Right kidney (tissue), 1 donor: ENCODE measurements around the gene GNA15.
"Not testable (repeated sequence)": the region's sequence is repeated elsewhere in the genome, so short reads cannot be mapped to it uniquely, and the experiment has no call there.

ENCODE experiments used
- DNase-seq: peaks from one replicate; pipeline ENCODE4 v3.0.0-alpha.2; 2016

Gene GNA15

DNA sequence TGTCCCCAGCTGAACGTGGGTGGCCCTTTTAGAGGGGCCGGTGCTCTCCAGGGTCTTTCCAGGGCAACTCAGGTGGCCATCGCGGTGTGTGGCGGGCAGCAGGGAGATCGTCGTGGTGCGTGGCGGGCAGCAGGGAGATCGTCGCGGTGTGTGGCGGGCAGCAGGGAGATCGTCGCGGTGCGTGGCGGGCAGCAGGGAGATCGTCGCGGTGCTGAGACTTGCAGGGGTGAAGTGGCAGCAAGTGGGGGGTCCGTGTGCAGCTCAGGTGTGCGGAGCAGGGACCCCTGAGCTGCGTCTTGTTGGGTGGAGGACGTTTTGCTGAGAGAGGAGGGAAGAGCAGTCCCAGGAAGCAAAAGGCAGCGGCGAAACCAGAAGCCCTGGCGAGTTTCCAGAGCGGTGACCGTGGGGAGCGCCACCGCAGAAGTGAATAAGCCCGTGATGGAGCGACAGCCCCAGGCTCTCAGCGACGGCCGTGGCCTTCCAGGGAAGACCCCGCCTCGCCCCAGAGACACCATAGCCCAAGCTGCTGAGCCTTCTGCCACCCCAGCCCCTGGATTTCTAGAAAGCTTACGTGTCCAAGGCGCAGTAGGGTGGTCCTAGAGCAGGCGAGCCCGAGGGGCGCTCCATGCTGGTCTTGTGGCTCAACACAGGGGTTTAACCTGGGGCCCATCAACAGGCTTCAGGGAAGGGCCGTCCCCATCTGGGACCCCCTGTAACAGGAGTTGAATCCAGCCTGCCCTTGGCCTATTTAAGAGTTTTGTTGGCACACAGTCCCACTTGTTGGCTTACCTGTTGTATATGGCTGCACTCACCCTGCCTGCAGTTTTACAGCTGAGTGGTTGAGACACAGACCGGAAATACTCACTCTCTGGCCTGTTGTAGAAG is 55.3 kb downstream of the GNA15 start:
- DNase-seq: no peak

- not testable (repeated sequence) for DNase-seq
Observed at GRCh38 chr19:3191806-3192104, 55.9 kb downstream of the GNA15 start.

DNA sequence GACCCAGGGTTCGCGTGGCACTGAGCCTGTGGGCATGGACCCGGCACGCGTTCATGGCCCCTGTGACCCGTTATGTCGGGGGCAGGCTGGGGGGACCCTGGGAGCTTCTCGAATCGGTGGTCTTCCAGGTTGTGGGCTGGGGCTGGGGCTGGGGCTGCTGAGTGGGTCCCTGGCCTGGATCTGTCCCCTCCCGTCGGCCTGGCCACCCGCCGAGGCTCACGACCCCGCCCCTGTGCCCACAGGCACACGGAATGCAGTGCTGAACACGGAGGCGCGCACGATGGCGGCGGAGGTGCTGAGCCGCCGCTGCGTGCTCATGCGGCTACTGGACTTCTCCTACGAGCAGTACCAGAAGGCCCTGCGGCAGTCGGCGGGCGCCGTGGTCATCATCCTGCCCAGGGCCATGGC is 56.4 kb downstream of the GNA15 start:
- DNase-seq: no peak

DNA sequence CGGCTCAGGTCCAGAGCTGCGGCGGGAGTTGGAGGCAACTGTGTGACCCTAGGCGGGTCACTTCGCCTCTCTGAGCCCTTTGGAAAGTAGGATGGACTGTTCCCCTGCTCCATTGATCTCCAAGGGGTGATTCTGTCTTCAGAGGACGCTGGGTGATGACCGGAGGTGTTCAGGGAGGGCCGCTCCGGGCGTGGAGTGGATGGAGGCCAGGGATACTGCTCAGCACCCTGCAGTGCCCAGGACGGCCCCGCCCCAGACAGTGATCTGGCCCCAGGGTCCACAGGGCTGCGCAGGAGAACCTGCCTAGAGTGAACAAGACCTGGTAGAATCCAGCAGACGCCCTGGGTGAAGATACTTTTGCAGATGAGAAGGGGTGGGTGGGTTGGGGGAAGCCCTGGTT is 56.9 kb downstream of the GNA15 start:
- no peak for DNase-seq

- DNase-seq: no peak
Observed at GRCh38 chr19:3193256-3194105, 57.6 kb downstream of the GNA15 start.

GRCh38 chr19:3194106-3195087 is 58.6 kb downstream of the GNA15 start:
- no peak for DNase-seq

DNA sequence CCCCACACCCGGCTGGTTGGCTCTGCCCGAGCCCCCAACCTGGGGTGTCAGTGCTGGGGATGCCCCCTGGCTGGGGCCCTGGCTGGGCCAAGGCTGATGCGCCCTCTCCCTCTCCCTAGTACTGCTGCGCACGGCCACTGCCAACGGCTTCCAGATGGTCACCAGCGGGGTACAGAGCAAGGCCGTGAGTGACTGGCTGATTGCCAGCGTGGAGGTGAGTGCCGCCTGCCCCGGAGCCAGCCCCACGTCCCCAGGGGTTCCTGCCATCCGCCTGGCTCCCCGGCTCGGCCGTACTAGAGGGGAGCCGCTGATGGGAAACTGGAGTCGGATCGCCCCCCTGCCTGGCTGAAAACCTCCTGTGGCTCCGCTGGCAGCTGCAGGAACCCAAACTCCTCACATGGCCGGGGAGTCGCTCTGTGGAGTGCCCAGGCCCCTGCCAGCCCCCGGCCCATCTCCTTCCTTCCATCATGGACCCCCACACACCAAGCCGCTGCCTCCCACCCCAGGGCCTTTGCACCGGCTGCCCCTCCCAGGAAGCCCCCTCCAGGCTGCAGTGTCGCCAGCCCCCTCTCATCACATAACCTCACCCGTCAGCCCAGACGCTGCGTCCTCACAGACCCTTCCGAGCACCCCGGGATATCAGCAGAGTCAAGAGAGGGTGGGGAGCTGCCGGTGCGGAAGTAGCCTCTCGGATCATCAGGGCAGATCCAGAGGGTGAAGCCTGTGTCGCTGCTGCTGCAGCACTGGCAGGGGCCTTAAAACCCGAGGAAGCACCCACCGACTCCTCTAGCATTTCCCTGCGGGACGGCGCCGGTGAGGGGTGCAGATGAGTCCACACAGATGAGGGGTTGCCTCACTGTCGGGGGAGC is 60.5 kb downstream of the GNA15 start:
- no peak for DNase-seq

- DNase-seq: no peak
Observed at GRCh38 chr19:3196933-3197205, 61.0 kb downstream of the GNA15 start.

GRCh38 chr19:3198901-3199700 is 63.3 kb downstream of the GNA15 start:
- DNase-seq: no peak

DNA sequence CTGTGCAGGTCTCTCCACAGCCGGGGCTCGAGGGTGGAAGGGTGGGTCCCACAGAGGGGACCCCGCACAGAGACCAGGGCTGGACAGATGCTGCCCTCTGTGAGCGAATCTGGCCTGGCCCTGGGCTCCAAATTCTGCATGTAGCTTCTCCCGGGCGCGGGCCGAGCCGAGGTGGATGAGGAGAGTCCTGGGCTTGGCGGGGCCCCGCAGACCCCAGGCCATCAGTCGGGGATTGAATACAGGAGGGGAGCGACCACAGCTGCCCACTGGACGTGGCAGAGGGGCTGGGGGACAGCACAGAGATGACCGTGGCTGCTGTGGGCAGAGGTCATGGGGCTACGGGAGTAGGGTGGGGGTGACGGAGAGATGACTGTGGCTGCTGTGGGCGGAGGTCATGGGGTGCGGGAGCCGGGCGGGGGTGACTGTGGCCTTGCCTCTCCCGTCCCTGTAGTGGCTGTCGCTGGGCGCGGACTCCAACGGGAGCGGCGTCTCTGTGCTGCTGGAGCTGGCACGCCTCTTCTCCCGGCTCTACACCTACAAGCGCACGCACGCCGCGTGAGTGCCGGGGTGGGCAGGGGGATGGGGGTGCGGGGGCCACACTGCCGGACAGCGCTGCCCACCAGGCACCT is 65.4 kb downstream of the GNA15 start:
- DNase-seq: no peak

DNA sequence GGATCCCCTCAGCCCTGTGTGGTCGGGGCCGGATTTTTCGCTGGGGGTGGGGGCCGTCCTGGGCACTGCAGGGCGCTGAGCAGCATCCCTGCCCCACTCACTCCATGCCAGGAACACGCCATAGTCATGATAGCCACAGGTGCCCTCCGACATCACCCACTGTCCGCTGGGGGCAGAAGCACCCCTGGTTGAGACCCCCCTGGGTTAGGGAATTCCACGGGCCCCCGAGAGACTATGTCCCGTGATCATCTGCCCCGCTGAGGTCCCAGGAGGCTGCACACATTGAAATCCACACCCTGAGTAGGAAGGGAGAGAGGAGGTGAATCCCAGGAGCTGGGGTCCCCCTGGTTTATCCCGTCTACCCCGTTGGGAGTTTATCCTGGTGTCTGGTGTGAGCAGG is 66.1 kb downstream of the GNA15 start:
- DNase-seq: no peak

DNA sequence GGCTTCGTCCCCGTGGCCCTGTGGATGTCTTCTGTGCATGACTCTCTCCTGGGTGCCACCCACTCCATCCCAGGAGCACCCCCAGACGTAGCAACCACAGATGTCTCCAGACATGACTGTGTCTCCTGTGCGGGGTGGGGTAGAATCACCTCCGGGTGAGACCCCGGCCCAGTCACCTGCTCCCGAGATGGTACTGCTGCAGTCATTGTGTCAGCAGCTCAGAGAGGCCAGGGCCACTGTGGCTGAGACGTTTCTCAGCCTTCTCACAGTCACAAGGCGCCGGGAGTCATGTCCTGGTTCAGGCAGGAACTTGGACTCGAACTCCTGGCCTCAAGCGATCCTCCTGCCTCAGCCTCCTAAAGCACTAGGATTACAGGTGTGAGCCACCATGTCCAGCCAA is 66.5 kb downstream of the GNA15 start:
- no peak for DNase-seq

- DNase-seq: not testable (repeated sequence)
Observed at GRCh38 chr19:3202895-3203294, 67.1 kb downstream of the GNA15 start.

- no peak for DNase-seq
Observed at GRCh38 chr19:3203805-3204645, 68.2 kb downstream of the GNA15 start.

DNA sequence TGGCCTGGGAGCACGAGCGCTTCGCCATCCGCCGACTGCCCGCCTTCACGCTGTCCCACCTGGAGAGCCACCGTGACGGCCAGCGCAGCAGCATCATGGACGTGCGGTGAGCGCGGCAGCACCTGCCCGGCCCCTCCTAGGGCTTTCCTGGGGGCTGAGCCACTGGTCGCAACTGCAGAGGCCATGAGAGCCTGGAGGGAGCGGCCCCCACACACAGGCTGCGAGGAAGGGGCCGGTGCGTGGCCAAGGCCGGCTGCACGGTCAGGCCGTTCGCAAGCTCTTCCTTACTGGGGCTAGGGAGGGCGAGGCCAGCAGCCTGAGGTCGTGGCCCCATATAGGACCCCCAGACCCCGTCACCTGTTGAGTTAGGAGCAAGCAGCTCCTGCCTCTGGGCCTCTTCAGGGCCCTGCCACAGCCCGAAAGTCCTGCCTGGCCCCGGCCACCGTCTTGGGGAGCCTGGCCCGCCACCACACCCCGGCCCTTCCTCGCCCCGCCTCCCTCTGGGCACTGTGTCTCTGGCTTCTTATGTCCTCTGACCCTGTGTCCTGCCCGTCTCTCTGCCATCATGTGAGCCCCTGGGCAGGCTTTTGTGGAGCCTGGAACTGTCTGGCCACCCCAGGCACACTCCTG is 68.9 kb downstream of the GNA15 start:
- DNase-seq: no peak

DNA sequence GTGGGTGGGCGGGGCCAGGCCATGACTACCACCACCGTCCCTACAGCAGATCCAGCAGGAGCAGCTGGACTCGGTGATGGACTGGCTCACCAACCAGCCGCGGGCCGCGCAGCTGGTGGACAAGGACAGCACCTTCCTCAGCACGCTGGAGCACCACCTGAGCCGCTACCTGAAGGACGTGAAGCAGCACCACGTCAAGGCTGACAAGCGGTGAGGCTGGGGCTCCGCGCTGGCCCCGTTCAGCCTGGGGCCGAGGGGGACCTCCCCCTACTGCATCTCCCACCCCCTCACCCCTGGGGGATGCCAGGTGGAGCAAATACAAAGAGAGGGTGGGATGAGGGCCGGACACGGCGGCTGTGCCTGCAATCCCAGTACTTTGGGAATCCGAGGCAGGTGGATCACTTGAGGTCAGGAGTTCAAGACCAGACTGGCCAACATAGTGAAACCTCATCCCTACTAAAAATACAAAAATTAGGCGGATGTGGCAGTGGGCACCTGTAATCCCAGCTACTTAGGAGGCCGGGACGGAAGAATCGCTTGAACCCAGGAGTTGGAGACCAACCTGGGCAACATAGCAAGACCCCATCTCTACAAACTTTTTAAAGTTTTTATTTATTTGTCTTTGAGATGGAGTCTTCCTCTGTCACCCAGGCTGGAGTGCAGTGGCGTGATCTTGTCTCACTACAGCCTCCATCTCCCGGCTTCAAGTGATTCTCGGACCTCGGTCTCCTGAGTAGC is 70.6 kb downstream of the GNA15 start:
- no peak for DNase-seq

- no peak for DNase-seq
Observed at GRCh38 chr19:3207461-3208242, 71.8 kb downstream of the GNA15 start.
